RCC 7860 (cell line): ENCODE data around the gene FIBCD1.

Experiments used
- DNase-seq: peaks from one replicate; pipeline ENCODE4 v3.0.0-alpha.2; 2015; ENCODE audit warnings: low spot score
- FAIRE-seq: peaks from 2 replicates; lab custom pipeline; 2012; peaks lifted over from hg19 to GRCh38; lab: Jason Lieb, UNC

FIBCD1 gene

DNA sequence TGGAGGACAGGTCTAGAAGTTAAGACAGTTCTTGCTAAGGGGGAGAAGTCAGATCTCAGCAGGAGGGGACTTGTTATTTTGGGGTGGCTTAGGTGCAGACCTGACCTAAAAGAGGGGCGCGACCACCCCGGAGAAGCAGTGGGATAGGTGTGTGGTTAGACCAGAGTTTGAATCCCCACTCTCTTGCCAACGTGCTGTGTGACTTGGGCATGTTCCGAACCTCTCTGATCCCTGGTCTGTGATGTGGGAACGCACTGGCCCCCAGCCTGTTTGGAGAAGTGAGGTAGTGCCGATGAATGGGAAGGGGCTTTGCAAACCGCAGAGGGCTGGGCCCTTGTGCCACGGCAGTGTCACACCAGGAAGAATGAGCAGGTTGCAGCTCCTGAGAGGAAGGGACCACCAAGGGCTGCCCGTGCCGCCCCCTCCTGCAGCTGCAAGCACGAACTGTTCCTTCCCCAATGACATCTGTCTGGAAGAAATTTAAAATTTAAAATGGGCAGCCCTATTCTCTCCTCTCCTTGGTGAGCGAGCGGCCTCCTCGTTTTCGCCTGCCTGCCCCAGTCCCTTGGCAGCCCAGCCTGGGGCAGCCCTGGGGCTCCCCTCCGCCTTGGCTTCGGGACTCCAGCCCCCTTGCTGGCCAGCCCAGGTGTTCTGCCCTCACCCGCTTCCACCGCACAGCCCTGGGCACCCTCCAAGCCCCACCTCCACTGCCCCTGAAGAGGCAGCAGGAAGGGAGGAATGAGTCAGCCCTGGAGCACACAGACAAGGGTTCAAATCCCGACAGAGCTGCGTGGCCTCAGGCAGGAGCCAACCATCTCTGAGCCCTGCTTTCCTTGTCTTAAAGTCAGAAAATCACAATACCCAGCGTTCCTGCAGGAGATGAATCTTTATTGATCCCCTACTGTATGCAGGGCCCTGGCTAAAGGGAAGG, 1.6 kb downstream of the FIBCD1 start:
- no peak for FAIRE-seq

DNA sequence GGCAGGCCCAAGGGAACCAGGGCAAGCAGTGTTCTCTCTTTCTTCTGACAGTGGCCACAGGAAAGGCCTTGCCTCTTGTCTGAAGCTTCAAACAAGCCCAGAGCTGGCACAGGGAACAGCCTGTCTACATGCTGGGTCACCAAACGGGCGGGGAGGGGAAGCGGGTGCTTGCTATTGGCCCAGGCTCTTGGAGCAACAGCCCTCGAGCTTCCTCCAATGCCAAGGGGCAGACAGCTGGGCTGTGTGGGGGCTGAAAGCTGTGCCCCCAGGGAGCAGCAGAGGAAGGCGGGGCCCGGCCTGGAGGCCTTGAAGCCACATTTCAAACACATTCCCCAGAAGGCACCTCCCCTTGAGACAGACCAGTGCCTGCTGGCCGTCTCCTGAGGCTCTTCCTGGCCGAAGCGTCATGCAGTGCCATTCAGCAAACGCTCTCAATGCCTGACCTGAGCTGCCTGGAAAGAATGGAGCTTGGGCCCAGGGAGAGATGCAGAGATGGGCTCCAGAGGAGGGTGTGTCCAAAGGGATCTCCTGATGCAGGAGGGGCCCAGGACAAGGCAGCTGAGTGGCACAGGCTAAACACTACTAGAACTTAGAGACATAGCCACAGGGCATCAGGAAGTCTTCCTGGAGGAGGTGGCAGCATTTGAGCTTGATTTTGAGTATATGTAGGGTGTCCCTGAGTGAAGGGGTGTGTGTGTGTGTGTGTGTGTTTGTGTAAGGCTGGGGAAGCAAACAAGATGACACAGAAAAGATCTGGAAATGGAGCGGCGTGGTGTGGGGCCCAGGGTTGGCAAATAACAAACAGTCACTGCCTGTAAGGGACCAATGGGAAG, 2.5 kb downstream of the FIBCD1 start:
- FAIRE-seq (no peak), DNase-seq (peak; percentile 64)

More for the DNA sequence above, 1.6 kb downstream of the FIBCD1 start:
- no peak for DNase-seq

DNA sequence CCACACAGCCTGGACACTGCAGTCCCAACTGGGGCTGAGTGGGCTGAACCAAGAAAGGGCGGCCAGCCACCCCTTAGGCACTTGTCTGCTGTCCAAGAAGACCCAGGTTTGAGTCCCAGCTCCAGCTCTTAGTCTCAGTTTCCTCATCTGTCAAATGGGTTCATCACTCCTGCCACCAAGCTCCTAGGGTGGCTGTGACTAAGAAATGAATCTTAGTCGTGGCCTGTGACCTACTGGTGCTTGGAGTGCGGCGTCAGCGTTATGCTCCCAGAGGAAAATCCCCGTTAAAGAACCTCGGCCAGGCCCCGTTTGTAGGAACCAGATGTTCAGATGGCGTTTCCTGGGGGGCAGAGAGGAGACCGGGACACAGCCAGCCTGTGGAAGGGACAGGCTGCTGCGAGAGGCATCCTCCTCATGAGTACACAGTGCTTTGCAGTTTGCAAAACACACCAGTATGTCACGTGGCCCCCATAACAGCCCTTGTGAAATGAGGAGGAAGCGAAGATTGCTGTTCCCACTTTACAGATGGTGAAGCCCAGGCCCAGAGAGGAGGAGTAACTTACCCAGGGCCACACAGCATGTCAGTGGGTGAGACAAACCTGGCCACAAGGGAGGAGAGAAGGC, 3.3 kb downstream of the FIBCD1 start:
- FAIRE-seq (no peak), DNase-seq (peak; percentile 51)

DNA sequence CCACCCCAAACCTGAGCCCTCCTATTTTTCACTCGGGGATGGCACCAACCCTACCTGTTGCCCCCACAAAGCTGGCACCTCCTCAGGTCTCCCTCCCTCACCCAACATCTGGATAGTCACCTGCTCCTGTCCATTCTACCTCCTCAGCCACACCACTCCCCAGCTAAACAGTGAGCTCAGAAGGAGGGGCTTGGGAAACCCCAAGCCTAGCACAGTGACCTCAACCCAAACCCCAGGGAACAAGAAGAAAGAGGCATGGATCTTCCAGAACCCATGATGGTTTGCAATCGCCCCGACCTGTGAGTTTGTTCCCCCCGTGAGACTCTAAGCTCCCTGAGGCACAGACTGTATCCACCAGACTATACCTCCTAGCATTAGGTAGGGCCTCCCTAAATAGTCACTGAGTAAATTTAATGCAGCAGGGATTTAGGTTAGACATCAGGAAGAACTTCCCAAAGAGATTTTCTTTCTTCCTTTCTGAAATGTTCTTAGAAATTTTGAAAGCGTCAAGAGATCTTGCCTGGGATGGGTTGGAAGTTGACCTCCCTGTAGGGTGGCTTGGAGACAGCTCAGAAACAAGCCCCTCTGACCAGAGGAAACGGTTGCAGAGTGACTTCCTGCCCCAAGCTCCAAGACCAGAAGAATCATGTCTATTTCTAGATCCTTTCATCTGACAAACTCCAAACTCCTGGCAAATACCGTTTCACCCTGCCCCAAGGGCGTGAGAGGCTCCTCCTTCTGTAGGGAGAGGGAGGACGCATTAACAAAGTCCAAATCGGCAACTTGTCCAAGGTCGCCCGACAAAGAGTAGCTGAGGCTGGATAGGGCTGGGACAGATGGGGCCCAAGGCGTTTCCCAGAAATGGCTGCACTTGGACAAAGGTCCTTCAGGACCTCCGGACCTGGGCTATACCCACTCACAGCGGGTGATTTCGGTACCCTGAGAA, 4.1 kb downstream of the FIBCD1 start:
- FAIRE-seq: no peak

DNA sequence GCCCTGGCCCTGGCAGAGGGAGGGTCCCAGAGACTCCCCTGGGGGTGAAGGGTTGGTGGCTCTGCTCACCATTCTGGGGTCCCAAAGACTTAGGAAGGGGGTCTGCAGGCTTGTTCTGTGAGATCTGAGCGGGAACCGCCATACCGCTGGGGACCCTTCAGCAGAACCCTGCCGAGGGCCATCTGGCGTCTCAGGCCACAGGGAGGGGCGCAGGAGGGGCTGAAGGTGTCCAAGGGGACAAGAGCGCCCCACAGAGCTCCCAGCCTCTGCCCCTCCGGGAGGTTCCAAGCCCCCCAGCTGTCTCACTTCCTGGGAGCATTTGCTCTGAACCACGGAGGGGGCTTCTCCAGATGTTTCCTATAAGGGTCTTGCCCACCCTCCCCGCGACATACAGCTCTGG, 4.8 kb downstream of the FIBCD1 start:
- FAIRE-seq (no peak), DNase-seq (no peak)

More for the DNA sequence above, 4.1 kb downstream of the FIBCD1 start:
- DNase-seq: no peak

DNA sequence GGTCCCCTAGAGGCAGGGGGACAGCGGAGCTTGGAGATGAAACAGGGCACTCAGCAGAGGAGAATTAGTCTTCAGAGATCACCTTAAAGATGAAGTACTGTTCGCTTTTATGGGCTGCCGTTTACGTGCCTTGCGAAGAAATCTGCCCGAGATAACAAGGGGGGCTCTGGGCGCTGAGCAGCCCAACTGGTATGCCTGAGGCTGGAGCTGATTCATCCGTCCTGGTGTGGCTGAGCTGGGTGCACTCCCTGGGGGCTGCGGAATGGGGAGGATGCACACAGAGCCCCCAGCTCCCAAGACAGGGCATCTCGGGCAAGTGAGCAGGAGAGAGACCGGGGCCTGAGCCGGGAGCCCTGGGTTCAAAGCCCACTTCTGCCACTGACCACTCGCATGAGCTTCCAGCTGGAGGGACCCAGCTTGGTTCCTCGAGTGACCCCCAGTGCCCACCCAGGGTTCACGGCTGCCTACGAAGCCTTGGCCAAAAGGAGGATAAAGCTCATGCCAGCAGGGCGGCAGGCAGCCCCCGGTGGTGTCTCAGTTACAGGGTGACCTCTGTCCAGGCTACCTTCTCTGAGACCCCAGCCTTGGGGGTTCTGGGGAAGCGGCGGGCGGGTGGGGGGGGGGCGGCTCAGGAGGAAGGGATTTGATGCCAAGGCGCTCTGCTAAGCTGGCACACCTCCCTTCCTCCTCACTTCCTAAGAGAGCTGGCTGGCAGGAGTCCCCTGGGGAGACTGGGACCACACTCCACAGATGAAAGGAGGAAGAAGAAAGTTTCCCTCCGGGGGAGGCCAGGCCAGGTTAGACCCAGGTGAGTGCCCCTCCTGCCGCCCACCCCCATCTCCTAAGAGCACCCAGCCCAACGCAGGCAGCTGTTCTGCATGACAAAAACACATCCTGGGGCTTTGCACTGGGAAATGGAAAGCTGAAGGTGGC, 5.7 kb downstream of the FIBCD1 start:
- DNase-seq (peak; percentile 79), FAIRE-seq (no peak)

DNA sequence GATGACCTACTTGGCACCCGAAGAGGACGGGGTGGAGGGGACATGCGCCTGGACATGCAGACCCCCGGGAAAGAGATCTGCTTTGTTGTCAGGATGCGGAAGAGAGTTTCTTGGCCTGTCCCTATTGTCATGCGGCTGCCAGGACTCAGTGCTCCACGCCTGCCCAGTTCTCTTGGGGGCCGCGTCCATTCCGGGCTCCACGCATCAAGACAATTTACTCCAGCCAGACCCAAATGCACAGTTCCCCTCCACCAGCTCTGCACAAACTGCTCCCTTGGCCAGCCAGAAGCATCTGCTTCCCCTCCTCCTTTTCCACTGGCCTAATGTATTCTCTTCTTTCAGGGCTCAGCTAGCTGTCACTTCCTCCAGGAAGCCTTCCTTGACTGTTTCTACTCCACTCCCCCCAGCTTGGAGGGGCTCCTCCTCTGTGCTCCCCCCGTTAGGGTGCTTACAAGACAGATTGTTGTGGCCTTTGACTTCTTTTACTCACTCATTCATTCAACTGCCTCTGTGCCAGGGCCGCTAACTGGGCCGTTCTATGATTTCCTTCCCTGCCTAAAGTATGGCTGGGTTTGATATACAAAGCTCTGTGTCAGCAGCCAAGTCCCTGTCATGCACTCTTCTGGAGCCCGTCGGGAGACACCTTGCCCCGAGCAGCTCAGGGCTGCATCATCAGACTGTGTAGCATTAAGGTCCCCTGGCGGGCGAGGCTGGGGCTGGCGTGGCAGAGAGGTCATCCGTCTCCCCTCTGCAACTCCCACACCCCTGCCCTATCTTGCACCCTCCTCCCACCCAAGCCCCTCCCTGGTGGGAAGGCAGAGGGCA, 6.6 kb downstream of the FIBCD1 start:
- DNase-seq (peak; percentile 79), FAIRE-seq (no peak)

DNA sequence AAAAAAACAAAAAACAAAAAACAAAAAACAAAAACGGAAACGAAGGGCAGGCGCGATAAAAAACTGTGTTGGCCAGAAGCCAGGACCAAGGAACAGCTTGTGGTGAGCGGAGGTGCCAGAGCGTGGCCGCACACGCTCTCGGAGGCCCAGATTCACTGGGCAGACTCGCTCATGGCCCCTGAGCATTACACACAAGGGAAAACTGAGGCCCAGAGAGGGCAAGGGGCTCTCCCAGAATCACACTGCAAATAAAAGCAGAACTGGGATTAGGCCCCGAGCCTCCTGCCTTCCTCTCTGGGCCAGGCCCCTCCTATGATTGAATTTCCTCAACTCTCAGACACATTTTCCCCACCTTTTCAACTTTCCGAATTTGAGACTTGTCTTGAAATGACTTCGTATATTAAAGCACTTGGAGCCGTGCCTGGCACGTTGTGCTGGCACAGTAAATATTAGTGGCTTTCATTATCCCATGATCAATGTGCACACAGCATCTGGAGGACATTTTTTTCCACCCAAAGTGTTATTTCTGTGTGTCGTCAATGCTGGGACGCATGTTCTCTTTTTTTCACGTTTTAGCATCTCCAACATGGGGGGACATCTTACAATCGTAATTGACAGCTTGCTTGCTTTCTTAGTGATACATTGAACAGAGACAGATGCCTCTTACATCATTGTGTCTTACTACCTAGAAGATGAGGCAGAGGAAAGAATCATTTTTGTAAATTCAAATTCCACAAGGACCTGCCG, 7.4 kb downstream of the FIBCD1 start:
- DNase-seq: no peak
- no peak for FAIRE-seq

DNA sequence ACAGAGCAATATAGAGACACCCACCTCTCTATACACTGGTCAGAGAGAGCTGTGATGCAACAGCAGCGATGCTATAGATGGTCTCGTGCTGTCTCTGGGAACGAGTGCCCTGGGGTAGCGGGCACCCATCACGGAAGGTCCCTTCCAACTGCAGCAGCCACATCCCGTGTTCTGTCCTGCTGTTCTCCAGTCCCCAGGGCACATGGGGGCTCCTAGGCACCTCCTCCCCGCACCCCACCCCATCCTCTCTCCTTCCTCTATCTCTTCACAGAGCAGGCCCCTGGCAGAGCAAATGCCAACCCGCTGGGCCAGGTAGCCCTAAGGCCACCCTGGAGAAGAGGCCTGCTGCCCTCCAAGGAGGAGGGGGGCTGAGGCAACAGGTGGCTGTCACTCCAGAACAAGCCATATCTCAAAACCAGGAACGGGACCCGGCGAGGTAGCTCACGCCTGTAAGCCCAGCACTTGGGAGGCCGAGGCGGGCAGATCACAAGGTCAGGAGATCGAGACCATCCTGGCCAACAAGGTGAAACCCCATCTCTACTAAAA, 8.2 kb downstream of the FIBCD1 start:
- no peak for FAIRE-seq
- no peak for DNase-seq

DNA sequence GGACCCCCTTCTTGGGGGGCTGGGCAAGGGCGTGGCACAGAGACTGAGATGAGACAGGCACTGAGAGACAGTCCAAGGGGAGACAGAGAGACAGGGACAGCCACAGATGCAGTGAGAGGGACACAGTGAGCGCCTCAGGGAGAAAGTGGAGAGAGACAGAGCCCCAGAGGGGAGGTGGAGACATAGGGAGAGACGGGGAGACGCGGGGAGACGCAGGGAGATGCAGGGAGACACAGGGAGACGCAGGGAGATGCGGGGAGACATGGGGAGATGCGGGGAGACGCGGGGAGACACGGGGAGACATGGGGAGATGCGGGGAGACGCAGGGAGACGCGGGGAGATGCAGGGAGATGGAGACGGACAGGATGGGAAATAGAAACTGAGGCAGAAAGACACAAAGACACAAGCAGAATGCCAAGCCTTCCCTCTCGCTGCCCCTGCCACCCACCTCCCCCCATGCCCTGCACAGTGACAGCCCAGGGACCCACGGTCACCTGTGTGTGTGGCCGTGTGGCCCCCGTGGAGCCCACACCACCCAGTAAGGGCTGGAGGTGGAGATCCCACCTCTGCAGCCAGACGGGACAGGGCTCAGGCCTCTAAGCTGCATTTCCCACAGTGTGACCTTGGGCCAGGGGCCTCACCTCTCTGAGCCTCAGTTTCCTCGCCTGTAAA, 8.8 kb downstream of the FIBCD1 start:
- DNase-seq: no peak
- FAIRE-seq: no peak

DNA sequence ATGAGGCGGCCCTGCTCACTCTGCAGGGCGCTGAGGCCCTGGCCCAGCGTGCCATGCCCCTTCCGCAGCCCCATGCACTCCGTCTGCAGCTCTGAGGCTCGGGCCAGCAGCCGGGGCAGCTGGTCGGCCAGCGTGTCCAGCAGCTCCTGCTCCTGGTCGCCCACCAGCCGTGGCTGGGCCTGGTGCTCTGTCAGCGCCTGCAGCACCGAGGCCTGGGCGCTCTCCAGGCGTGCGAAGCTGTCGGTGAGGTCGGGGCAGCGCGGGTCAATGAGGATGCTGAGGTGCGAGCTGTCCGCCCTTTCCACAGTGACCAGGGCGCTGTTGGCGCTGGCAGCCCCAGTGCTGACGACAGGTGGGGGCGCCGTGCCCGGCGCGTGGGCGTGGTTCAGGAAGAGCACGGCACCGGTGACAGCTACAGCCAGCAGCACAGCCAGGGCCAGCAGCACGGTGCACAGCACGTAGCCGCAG, 9.4 kb downstream of the FIBCD1 start:
- FAIRE-seq: no peak

DNA sequence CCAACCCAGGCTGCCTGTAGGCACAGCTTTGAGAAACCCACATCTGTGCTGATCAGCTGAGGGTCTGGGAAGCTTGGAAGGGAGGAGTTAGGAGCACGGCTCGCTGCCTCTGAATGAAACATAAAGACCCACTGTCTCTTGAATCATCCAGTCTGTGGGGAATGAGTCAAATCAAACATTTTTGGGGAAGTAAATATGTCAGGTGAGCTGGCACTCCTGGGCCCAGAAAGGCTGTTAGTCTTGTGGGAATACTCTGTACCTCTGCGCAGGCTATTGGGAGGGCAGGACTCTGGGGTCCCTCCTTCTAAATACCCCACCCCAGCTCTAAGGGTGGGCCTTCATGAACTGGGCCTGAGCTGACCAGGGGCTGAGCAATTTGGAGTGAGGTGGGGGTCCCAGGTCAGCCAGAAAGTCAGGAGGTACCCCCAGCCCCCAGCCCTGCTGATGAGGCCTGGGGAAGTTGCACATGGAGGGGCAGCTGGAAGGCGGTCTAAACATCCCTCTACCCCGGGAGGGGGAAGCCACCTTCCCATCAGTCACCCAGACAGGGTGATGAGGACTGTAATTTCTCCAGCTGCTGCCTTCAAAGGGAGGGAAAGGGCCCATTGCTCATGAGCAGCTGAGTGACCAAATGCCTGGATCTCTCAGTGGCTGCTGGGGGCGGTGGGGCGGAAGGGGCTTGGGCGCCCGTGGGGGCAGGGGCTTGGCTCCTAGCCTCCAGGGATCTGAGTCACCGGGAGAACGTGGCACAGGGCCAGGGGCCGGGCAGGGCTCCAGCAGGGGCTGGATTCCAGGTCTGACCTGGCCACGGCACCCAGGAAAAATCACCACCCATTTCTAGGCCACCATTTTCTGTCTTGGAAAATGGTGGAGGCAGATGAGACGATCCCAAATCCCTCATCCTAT, 10.8 kb downstream of the FIBCD1 start:
- peak; percentile 89 for FAIRE-seq
- peak; percentile 97 for DNase-seq

More for the DNA sequence above, 9.4 kb downstream of the FIBCD1 start:
- DNase-seq: no peak

DNA sequence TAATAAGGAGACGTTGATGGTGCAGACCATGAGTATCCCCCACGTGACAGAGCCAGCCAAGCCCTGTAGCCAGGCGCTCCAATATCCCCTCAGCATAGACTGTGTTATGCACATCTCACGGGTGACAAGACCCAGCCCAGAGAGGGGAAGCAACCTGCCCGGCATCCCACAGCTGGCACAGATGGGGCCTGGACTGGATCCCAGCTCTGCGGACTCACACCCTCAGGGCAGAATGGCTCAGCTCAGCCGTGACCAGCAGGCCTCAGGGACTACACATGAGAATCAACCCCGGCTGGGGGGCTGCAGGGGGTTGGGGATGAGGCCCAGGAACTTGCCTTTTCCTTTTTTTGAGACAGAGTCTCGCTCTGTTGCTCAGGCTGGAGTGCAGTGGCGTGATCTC, 11.7 kb downstream of the FIBCD1 start:
- peak; percentile 50 for FAIRE-seq
- peak; percentile 70 for DNase-seq

DNA sequence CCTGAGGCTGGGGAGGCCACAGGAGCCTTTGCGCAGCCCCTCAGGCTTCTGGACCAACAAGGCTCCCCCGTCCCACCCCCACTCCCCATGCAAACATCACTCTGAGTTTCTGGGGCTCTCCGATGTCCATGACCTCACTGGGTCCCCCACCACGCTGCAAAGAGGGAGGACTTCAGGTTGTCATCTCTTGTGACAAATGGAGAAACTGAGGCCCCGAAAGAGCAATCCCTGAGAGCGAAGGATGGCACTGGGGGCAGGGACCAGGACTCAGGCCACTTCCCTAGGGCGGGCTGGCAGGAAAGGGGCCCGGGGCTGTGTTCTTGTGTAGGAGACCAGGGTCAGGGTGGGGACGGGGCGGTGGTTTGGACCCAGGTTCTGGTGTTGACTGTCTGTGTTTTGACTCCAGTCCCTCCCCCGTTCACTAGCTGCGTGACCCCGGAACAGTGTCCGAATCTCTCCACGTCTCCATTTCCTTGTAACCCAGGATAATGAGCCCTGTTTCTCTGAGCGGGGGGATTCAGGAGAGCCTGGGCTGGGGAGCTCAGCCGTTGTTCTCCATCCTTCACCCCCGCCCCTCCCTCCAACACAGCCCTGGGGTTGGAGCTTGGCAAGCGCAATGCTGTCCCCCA, 13.9 kb downstream of the FIBCD1 start:
- DNase-seq (no peak), FAIRE-seq (no peak)

DNA sequence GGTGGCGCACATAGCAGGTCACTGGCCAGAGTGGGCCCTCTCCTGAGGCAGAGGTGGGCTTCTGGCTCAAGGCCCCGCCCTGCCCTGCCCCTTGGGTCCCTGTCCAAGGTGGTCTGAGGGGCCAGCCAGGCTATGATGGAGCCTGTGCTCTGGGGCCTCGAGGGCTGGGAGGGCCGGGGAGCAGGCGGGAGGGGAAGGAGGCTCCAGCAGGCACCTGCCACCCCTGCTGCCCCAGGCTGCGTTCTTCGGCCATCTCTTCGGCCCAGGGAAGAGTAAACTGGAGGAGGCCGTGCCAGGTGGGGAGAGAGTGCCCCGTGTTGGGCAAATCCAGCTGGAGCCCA, 14.6 kb downstream of the FIBCD1 start:
- FAIRE-seq (no peak), DNase-seq (no peak)
